A673 (cell line): ENCODE measurements around the gene DPY30.

Experiments used
- CTCF ChIP-seq: fragments of 300-800, 200-600 bp; sonication (generic); conservative IDR thresholded peaks from 2 replicates; pipeline ENCODE4 v1.5.1; 2017; ENCODE audit warnings: low read depth, mild to moderate bottlenecking, antibody characterized with exemption, low read length, moderate library complexity, mixed read lengths
- EZH2 ChIP-seq: fragments of 200-600 bp; sonication (generic); IDR thresholded peaks from 2 replicates; pipeline ENCODE4 v1.6.1; 2017; ENCODE audit warnings: borderline replicate concordance, low read depth, mild to moderate bottlenecking, mixed read lengths, antibody characterized with exemption, low read length; ENCODE audit not compliant: poor library complexity, severe bottlenecking

GRCh38 chr2:31992025-31992579 is 47.5 kb downstream of the DPY30 start:
- TF ChIP-seq EZH2 (no peak), CTCF (no peak)
